ENCODE data around the gene KRTAP12-1.

The KRTAP12-1 gene

DNA sequence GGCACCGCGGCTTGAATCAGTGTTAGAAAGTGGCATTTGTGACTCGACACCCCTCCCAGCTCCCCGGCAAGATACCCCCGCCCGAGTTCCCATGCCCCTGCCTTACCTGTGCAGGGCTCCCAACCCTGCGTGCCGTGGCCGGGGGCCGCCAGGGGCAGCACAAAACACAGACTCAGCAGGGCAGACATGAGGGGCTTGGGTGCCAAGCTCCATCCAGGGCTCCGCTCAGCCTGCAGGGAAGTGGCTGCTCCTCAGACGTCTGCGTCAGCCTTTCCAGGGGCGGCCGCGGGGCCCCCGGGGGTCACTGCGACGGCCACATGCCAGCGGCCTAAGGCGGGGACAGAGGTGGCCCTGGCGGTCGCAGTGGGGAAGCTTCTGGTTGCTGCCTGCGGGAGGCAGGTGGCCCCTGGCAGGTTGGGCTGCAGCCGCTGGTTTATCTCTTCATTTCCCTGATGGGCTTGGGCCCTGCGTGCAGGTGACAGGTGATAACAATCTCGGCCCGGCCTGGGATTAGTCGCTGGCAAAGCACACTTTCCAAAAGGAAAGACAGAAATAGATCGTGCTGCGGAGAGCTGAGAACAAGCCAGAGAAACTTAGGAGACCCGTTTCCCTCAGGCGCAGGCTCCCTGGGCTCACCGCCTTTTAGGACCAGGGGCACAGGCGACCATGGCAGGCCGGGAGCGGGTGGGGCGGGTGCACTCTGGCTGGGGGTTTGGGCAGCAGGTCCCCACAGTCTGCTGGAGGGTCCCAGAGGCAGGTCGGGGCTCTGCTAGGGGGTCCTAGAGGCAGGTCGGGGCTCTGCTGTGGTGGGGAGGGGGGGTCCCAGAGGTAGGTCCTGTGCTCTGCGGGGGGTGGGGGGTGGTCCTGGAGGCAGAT is 29.6 kb upstream of the KRTAP12-1 start, which contains the start of gene TSPEAR:
Gene TSPEAR (minus strand): TSS at position 246 of the 876 bp plus-strand sequence. CDS start 58 bp downstream, at position 188.
- DNase-seq (ENCODE audit: low spot score), result no peak

DNA sequence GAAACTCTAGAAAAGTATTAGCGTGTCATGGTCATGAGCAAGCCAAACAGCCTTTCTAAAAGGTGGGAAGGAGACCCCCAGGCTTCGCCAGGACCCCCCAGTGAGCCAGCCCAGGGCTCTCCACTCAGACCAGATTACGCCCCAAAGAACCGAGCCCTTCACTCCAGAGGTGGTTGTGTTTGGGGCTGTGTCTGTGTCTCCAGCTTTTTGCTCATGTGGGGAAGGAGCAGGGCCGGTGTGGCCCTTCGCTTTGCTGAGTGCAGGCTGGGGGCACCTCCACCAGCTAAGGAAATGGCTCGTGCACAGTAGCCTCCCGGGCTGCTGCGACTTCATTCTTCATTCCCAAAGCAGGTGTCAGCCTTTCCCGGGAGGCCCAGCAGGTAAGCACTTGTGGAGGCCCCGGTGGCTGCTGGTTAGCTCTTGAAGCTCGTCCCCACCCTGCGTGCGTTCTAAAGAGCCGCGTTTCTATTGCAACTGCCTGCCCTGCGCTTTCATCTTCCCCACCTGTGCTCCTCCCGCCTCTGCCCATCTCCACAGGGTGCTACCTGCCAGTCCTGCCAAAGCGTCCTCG is 28.9 kb upstream of the KRTAP12-1 start:
- DNase-seq (ENCODE audit: low spot score), result no peak

DNA sequence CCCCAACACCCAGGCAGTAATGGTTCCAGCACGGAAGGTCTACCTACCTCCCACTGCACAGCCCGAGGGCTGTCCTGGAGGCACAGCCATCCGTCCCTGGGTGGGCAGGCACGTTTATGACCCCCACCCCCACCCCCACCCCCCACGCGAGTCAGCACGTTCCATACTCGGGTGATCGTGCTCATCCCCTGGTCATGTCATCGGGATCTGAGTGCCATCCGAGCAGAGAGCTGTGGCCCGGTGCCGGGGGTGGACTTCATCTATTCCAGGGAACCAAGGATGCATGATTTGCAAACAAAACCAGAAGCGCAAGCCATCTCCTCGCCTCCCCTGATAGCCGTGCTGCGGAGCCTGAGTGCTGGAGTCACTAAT is 28.3 kb upstream of the KRTAP12-1 start:
- DNase-seq (ENCODE audit: low spot score), result no peak

- no peak for DNase-seq (ENCODE audit: low spot score)
Observed at GRCh38 chr21:44709426-44710293, 27.7 kb upstream of the KRTAP12-1 start.

DNA sequence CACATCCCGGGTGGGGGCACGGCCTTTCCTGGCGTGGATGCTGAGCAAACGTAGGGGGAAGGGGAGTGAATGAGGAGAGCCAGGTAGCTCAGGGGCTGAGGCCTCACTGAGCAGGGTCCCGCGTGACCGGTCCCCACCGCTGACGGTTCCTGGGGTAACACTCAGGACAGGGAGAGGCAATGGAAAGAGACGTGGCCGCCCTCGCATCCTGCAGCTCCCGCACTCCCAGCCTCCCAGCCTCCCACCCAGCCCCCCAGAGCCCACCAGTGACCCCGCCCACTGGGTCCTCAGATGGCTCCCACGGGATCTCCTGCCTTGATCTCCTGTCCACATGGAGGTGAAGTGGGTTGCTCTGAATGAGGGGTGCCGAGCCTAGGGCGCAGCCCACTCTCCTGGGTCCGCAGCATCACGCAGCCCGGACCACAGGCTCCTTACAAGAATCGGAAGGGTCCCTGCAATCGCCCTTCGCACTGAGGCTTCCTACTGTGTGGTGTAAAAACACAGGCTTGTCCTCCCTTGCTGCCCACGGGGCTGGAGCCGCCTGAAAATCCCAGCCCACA is 27.0 kb upstream of the KRTAP12-1 start:
- DNase-seq (ENCODE audit: low spot score), result no peak

- no peak for DNase-seq (ENCODE audit: low spot score)
Observed at GRCh38 chr21:44708213-44708865, 26.4 kb upstream of the KRTAP12-1 start.

GRCh38 chr21:44706706-44707581 is 25.0 kb upstream of the KRTAP12-1 start:
- no peak for DNase-seq (ENCODE audit: low spot score)

- DNase-seq (ENCODE audit: low spot score), result no peak
Observed at GRCh38 chr21:44706026-44706705, 24.2 kb upstream of the KRTAP12-1 start.

DNA sequence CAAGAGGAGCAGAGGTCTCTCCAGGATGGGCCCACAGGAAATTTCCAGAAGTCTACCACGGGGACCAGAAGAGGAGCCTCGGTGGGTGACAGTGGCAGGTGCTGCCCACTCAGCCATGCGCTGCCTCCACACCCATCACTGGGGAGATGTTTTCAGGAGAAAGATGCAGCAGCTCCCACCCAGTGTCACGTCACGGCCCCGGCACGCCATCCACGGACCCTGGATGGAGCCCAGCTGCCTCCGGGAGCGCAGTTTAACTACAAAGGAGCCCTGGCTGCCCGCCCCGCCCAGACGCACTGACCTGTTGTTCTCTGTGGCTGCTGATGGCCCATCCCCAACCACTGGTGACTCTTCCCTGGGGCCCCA is 22.7 kb upstream of the KRTAP12-1 start:
- no peak for DNase-seq (ENCODE audit: low spot score)

GRCh38 chr21:44703731-44704635 is 22.0 kb upstream of the KRTAP12-1 start:
- DNase-seq (ENCODE audit: low spot score), result no peak

GRCh38 chr21:44702973-44703730 is 21.2 kb upstream of the KRTAP12-1 start:
- DNase-seq (ENCODE audit: low spot score), result no peak

DNA sequence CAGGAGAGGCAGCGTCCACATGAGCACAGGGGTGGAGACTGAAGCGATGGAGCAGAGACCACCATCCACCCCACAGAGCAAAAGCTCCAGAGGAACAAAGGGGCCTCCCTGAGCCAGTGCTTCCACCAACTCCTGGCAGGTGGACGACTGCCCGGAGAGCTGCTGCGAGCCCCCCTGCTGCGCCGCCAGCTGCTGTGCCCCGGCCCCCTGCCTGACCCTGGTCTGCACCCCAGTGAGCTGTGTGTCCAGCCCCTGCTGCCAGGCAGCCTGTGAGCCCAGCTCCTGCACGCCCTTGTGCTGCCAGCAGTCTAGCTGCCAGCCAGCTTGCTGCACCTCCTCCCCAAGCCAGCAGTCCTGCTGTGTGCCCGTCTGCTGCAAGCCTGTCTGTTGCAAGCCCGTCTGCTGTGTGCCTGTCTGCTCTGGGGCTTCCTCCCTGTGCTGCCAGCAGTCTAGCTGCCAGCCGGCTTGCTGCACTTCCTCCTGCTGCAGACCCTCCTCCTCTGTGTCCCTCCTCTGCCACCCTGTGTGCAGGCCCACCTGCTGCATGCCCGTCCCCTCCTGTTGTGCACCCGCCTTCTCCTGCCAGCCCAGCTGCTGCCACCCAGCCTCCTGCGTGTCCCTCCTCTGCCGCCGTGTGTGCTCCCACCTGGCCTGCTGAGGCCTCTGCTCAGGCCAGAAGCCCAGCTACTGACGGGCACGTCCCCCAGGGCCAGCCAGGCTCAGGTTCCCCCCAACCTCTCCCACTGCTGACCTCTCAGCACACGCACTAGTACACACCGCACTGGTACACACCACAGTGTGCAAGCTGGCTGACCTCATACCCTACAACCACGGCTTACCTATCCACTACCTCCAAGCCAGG is 20.4 kb upstream of the KRTAP12-1 start:
- no peak for DNase-seq (ENCODE audit: low spot score)

GRCh38 chr21:44701541-44701940 is 19.6 kb upstream of the KRTAP12-1 start:
- no peak for DNase-seq (ENCODE audit: low spot score)

DNA sequence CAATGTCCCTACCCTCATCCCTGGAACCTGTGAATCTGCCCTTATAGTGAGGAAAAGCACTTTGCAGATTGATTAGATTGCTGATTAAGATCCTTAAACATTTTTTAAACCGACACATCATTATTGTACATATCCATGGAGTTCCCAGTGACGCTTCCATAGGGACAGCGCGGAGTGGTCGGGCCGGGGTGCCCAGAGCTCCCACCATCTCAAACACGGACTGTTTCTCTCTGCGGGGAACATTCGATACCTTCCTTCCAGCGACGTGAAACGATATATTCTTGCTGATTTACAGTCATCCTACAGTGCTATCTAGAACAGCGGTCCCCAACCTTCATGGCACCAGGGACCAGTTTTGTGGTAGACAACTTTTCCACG is 19.0 kb upstream of the KRTAP12-1 start:
- no peak for DNase-seq (ENCODE audit: low spot score)

GRCh38 chr21:44700101-44701022 is 18.4 kb upstream of the KRTAP12-1 start:
- DNase-seq (ENCODE audit: low spot score), result no peak

DNA sequence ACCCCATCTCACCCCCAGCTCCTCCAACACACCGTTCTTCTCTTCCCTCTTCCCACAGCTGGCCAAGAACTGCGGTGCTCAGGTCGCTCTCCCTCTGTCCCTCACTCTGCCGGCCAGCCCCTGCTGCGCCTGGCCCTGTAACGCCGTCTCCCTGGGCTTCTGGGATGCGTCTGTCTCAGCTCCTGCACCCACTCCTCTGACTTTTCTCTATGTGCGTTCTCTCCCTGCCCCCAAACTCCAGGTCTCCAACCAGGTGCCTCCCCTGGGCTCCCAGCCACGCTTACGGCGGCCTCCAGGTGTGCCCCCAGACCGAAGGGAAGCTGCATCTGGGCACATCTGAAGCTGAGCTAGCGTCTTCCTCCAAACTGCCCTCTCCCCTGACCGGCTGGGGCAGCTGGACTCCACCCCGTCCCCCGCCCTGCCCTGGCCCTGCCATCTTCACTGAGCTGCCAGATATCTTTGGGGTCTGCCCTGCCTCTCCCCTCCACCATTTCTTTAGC is 17.6 kb upstream of the KRTAP12-1 start:
- no peak for DNase-seq (ENCODE audit: low spot score)

Data from hematopoietic multipotent progenitor cell treated with erythropoietin and hydrocortisone succinate and interleukin-3 and kit ligand, for 15 days (in vitro differentiated cells).